RWPE1 (cell line): ENCODE measurements around the gene GHITM.
"Not testable (repeated sequence)": the region's sequence is repeated elsewhere in the genome, so short reads cannot be mapped to it uniquely, and the experiment has no call there.

ENCODE experiments used
- CTCF ChIA-PET: fragments of 350-600 bp; sonication (Branson Sonifier 250); formaldehyde crosslinking; extraction: SDS; loops from one replicate; lab custom pipeline; 2021; lab: Yijun Ruan, JAX
- POLR2A ChIA-PET: fragments of 400-600 bp; formaldehyde crosslinking; extraction: SDS; loops from one replicate; lab custom pipeline; 2020; ENCODE audit warnings: antibody characterized with exemption; ENCODE audit not compliant: low non-redundant PET; lab: Yijun Ruan, JAX
- DNase-seq: peaks from one replicate; pipeline ENCODE4 v3.0.0; 2012; ENCODE audit warnings: low spot score
- H3K27ac ChIP-seq: fragments of 450-650 bp; 2 replicates; pipeline ENCODE4 v1.5.1; 2017
- TF ChIP-seq, protein P1 (sequence below): fragments of 450-650 bp; conservative IDR thresholded peaks from 2 replicates; pipeline ENCODE4 v1.5.1; 2017; ENCODE audit warnings: low read depth, mild to moderate bottlenecking

The GHITM gene

DNA sequence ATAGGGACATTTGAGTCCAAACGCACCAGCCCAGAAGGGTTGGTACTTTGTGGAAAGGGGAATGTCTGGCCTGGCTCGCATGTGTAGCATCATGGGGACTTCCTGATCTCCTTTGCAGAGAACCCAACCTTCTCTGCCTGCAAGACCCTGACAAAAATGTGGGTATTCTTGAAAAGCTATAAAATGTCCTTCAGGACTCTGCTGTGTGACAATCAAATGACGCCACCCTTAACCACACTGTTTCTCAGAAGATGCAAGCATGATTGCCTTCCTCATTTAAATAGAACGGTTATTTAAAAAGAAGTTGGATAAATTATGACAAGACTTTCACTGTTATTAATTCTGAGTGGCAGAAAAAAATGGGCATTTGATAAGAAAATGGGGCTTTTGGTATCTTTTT lies 19.2 kb downstream of the GHITM start:
- TF ChIP-seq, protein P1, sequence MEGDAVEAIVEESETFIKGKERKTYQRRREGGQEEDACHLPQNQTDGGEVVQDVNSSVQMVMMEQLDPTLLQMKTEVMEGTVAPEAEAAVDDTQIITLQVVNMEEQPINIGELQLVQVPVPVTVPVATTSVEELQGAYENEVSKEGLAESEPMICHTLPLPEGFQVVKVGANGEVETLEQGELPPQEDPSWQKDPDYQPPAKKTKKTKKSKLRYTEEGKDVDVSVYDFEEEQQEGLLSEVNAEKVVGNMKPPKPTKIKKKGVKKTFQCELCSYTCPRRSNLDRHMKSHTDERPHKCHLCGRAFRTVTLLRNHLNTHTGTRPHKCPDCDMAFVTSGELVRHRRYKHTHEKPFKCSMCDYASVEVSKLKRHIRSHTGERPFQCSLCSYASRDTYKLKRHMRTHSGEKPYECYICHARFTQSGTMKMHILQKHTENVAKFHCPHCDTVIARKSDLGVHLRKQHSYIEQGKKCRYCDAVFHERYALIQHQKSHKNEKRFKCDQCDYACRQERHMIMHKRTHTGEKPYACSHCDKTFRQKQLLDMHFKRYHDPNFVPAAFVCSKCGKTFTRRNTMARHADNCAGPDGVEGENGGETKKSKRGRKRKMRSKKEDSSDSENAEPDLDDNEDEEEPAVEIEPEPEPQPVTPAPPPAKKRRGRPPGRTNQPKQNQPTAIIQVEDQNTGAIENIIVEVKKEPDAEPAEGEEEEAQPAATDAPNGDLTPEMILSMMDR = no peak
- no peak overlapping the region for H3K27ac ChIP-seq
- no peak for DNase-seq
- ChIA-PET CTCF (interaction anchor here (1.9 kb wide), 1 partner anchor 11 kb away, joined by 5 read pairs; no protein-coding TSS in a partner anchor), POLR2A (no interaction called here)

DNA sequence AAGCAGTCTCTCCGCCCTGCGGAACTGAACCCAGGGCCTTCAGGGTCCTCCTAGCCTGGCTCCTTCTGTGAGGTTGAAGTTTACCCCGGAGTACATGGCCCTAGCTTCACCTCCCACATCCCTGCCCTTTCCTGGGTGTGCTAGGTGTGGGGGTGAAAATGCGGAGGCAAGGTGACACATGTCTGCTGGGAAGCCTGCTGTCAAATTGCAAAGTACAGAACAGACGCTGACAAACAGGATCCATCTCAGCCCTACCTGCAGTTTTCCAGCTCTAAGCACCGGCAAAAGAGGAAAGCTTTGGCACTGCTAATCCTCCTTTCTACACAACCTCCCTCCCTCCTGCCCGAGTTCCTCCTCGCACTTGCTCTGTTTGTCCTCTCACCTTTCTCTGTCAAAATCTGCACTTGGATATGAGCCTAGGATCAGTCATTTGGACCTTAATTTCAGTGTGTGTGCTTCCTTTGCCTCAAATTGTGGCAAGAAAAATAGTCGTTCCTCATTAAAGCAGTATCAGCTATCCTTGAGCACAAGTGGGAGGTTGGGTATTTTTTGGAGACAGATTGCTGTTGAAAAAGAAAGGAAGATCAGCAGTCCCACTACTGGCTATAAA lies 19.9 kb downstream of the GHITM start:
- no peak for DNase-seq

DNA sequence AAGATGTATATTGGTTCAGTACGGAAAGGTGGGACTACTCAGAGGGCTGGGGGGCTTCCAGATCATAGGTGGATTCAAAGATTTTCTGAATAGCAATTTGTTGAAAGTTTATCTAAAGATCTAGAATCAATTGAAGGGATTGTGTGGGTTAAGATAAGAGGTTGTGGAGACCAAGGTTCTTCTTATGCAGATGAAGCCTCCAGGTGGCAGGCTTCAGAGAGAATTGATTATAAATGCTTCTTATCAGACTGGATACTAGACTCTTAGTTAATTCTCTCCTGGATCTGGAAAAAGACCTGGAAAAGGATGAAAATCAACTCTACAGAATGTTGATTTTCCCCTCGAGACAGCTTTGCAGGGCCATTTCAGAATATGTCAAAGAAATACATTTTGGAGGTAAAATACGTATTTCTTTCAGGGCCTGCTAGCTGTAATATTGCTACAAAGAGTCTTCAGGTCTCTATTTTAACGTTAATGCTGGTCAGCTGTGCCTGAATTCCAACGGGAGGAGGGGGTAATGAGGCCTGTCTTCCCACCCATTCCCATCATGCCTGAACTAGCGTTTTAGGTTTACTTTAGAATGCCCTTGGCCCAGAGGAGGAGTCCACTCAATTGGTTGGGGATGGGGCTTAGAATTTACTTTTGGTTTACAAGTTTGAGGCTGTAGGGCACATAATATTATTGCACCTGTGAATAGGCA lies 21.5 kb downstream of the GHITM start:
- ChIA-PET POLR2A (no interaction called here), CTCF (interaction anchor here (0.7 to 1.1 kb wide), 4 partner anchors 30 to 380 kb away, joined by 3 to 4 read pairs (median 4); no protein-coding TSS in a partner anchor)
- DNase-seq = no peak
- TF ChIP-seq, protein P1 = no peak
- no peak overlapping the region for H3K27ac ChIP-seq

More for the DNA sequence above, 19.9 kb downstream of the GHITM start:
- ChIA-PET CTCF (interaction anchor here (0.8 to 1.9 kb wide), 2 partner anchors 11 to 47 kb away, joined by 3 to 5 read pairs; no protein-coding TSS in a partner anchor), POLR2A (no interaction called here)
- H3K27ac ChIP-seq = no peak overlapping the region
- TF ChIP-seq, protein P1 = no peak

DNA sequence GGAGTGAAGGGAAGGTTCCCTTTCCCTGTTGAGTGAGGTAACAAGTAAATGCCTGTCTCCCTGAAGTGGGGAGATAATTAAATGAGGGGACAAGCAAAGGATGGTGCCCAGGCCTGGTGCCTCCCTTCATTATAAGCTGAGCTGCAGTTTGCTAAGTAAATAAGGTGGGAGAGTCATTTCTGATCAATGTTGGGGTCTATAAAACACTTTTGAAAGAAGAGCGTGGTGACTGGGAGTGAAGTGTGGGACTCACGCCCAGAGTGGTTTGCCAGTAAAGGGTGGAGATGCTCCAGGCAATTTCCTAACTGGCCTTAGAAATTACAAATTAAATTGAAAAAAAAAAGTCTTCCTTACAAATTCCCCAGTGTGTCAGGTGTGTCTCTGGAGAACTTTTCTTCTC lies 24.7 kb downstream of the GHITM start:
- ChIA-PET POLR2A (no interaction called here), CTCF (interaction anchor here (0.6 to 0.7 kb wide), 2 partner anchors 98 to 449 kb away, joined by 3 read pairs; no protein-coding TSS in a partner anchor)
- TF ChIP-seq, protein P1 = no peak
- no peak for DNase-seq
- no peak overlapping the region for H3K27ac ChIP-seq

DNA sequence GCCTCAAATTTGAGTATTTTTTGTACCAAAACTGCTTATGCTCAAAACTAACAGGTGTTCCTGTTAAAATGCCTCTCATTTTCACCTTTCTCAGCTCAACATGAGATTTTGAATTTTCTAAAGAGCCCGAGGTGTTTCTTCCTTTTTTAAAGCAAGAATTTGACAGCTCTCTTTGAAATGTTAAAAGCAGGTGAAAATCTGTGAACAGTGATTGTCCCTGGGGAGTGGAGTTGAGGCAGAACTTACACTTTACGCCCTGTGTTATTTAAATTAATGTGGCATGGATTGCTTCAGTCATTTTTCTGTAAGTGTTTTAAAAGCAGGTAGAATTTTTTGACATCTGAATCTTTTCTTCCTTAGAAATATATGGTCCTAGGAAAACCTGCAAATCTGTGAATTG lies 25.1 kb downstream of the GHITM start:
- ChIA-PET POLR2A (no interaction called here), CTCF (interaction anchor here (0.6 to 0.7 kb wide), 2 partner anchors 98 to 449 kb away, joined by 3 read pairs; no protein-coding TSS in a partner anchor)
- no peak for DNase-seq
- TF ChIP-seq, protein P1 = no peak
- H3K27ac ChIP-seq = no peak overlapping the region

DNA sequence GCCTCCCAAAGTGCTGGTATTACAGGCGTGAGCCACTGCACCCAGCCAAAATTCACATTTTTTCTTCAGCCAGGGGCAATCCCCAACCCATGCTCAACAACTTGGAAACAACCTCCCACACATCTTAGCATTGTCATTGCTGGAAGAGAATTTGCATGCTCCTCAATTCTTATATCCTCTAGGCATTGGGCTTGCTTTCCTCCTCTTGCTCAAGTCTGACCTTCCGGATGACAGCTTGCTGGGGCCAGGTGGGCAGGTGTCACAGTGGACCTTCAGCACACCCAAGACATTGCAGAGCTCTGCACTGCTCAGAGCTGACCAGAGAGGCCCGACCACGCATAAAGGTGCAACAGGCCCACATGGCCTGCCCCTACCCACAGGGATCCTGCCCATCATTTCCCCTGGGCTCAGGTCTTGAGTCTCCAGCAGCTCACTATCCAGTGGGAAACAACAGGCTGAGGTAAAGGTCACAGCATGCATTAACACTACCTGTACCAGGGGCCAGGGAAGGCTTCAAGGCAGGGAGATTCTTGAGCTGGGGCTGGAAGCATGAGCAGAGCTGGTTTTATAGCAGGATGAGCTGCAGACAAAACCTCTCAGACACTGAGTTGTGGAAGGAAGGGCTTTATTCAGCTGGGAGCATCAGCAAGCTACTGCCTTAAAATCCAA lies 27.4 kb downstream of the GHITM start:
- TF ChIP-seq, protein P1 = no peak
- POLR2A ChIA-PET = no interaction called here
- H3K27ac ChIP-seq = peak overlapping the region; percentile 57
- no peak for DNase-seq
- CTCF ChIA-PET = no interaction called here

DNA sequence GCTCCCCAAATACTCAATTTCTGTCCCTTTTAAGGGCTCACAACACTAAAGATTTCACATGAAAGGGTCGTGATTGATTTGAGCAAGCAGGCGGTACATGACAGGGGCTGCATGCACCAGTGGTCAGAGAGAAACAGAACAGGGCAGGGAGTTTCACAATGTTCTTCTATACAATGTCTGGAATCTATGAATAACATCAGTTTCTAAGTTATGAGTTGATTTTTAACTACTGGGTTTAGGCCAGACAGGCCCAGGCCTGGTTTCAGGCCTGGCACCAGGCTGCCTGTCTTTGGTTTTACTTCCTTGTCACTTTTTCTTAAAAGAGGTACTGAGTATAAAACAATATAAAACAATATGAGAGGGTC lies 28.0 kb downstream of the GHITM start:
- peak overlapping the region; percentile 57 for H3K27ac ChIP-seq
- DNase-seq, POLR2A ChIA-PET, CTCF ChIA-PET: not testable (repeated sequence)

DNA sequence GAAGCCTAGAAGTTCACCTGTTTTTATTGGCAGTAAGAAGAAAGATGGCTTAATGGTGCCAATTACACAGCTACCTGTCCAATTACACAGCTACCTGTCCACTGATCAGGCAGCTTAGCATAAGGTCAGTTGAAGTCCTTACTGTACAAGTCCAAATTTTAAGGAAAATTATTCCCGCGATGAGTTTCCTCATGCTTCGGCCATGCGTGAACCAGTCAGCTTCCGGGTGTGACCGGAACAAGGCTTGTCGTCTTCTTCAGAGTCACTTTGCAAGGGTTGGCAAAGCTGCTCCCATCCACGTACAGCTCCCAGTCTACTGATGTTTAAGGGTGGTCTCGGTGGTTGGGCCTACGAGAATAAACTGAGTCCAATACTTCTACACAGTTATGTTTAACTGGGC lies 29.1 kb downstream of the GHITM start:
- POLR2A ChIA-PET, H3K27ac ChIP-seq, DNase-seq, CTCF ChIA-PET: not testable (repeated sequence)

DNA sequence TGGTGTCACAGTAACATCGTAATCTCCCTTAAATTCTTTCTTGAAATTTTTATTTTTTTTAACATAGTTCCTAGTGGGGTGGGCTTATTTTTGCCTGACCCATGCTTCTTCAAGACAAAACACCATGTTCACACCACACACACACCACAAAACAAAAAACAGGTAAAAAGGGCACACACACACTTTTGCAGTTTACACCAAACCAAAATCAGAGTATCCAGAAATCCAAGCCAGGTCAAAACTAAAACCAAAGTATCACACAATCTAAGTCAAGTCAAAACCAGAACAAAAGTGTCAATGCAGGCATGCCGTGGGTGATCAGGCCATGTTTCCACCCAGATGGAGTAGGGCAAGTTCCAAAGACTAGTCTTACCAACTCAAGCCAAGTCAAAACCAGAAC lies 31.9 kb downstream of the GHITM start:
- POLR2A ChIA-PET, DNase-seq: not testable (repeated sequence)
- H3K27ac ChIP-seq = peak overlapping the region; percentile 88
- CTCF ChIA-PET = interaction anchor here (0.7 kb wide), 1 partner anchor 55 kb away, joined by 3 read pairs; no protein-coding TSS in a partner anchor
